ENCODE results near the gene ST3GAL5.
"Not testable (repeated sequence)": the region's sequence is repeated elsewhere in the genome, so short reads cannot be mapped to it uniquely, and the experiment has no call there.

Gene ST3GAL5

GRCh38 chr2:85886141-85886540 is 2.6 kb downstream of the ST3GAL5 start:
- TF ChIP-seq, protein P1, sequence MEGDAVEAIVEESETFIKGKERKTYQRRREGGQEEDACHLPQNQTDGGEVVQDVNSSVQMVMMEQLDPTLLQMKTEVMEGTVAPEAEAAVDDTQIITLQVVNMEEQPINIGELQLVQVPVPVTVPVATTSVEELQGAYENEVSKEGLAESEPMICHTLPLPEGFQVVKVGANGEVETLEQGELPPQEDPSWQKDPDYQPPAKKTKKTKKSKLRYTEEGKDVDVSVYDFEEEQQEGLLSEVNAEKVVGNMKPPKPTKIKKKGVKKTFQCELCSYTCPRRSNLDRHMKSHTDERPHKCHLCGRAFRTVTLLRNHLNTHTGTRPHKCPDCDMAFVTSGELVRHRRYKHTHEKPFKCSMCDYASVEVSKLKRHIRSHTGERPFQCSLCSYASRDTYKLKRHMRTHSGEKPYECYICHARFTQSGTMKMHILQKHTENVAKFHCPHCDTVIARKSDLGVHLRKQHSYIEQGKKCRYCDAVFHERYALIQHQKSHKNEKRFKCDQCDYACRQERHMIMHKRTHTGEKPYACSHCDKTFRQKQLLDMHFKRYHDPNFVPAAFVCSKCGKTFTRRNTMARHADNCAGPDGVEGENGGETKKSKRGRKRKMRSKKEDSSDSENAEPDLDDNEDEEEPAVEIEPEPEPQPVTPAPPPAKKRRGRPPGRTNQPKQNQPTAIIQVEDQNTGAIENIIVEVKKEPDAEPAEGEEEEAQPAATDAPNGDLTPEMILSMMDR (conservative IDR thresholded peaks at IDR 0.05; ENCODE audit: low read depth, low read length), result no peak
- H3K4me3 ChIP-seq (ENCODE audit: low read length), result no peak overlapping the region
- DNase-seq (ENCODE audit: low read depth), result no peak

DNA sequence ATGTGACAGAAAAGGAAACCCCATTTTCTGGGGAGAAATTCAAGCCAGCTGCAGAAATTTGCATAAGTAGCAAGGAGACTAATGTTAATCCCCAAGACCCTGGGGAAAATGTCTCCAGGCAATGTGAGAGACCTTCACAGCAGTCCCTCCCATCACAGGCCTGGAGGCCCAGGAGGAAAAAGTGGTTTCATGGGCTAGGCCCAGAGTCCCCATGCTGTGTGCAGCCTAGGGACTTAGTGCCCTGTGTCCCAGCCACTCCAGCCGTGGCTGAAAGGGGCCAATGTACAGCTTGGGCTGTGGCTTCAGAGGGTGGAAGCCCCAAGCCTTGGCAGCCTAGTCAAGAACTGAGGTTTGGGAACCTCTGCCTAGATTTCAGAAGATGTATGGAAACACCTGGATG is 7.0 kb downstream of the ST3GAL5 start:
- not testable (repeated sequence) for H3K4me3 ChIP-seq (ENCODE audit: low read length); DNase-seq (ENCODE audit: low read depth)

- not testable (repeated sequence) for DNase-seq (ENCODE audit: low read depth); H3K4me3 ChIP-seq (ENCODE audit: low read length)
These were observed 8.0 kb downstream of the ST3GAL5 start for GRCh38 chr2:85880716-85881328.

DNA sequence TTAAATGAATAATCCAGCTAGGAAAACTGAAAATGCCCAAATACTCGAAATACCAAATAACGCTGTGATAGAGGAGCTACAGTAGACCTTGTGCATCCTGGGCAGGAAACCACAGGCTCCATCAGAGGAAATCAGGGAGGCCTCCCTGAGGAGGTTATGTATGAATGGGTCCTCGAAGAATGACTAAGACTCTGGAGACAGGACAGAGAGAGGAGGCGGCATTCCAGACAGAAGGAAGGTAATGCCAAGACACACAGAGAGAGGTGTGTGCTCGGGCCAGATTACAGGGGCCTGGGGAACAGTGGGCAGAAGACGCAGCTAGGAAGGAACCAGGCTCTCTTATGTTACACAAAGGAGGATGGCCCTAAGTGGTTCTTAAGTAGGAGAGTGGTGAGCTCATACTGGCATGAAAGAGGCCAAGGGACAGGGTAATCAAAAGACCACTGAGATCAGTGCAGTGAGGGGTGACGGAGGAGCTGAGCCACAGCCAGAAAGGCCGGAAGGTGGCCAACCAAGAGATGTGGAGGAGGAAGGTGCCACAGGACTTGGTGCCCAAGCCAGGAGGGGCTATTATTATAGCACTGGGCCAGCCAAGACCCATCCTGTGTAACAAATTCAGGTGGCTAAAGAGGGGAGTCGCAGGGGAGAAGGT is 9.9 kb downstream of the ST3GAL5 start:
- DNase-seq (ENCODE audit: low read depth), result no peak
- TF ChIP-seq, protein P1 (conservative IDR thresholded peaks at IDR 0.05; ENCODE audit: low read depth, low read length), result no peak
- H3K4me3 ChIP-seq (ENCODE audit: low read length), result no peak overlapping the region

DNA sequence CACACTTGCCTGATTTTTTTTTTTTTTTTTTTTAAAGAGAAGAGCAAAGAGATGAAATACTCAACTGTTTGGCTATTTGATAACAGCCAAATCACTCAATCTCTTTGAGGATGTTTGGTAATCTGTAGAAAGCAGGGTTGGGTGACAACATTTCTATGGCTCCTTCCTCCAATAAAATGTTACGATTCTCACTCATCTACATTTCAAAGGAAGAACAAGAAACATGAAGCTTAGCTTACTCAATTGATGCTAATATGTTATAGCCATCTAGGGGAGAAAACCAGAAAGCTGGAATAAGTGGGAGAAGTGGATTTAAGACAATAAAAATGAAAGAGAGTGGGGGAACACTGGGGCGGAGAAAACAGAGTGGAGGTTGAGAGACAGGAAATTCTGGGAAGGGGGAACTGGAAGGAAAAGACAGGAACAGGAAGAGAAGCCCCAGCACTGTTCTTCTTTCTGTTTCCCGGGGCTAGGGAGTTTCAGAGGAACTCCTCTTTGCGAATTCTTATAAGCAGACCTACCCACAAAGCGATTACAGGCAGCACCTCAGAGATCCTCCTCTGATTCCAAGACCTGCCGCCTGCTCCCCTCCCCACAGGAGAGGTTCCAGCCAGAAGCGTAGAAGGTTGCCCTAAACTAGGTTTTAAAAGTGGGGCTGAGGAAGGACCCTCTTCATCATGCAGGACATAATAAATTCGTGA is 13.3 kb downstream of the ST3GAL5 start:
- TF ChIP-seq, protein P1 (conservative IDR thresholded peaks at IDR 0.05; ENCODE audit: low read depth, low read length), result no peak
- DNase-seq (ENCODE audit: low read depth), result no peak
- no peak overlapping the region for H3K4me3 ChIP-seq (ENCODE audit: low read length)

GRCh38 chr2:85873679-85874078 is 15.1 kb downstream of the ST3GAL5 start:
- H3K4me3 ChIP-seq (ENCODE audit: low read length), result no peak overlapping the region
- no peak for DNase-seq (ENCODE audit: low read depth)
- TF ChIP-seq, protein P1 (conservative IDR thresholded peaks at IDR 0.05; ENCODE audit: low read depth, low read length), result peak; percentile 42

DNA sequence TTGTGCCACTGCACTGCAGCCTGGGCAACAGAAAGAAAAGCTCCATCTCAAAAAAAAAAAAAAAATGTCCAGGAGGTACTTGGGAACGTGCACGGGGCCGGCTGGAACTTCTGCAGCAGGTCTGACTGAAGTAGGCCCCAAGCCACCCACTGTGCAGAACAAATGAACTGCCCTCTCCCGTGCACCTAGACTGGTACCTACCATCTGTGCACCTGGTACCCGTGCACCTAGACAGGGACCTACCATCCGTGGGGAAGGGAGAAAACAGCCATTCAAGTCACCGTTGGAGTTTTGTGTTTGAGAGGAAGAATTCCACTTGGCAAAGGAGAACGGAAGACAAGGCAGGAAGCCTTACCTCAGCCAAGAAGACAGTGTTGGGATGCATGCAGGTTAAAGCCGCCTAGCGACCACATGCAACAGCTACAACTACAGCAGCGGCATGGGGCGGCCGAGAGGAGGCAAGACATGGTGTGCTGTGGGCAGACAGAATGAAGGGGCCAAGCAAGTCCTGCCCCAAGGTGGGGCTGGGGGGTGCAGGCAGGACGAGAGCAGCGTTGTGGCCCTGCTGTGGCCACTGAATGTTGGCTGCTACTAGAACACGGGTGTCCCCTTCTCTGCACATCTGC is 16.1 kb downstream of the ST3GAL5 start:
- no peak for DNase-seq (ENCODE audit: low read depth)
- TF ChIP-seq, protein P1 (conservative IDR thresholded peaks at IDR 0.05; ENCODE audit: low read depth, low read length), result no peak
- no peak overlapping the region for H3K4me3 ChIP-seq (ENCODE audit: low read length)
